Osteoblast (primary cell): ENCODE results near the gene EML1. TPM values are rescaled to one million over a fixed set of nuclear protein-coding genes. Genes with fewer than 3 reads are reported as not detected.

Source experiments
- DNase-seq: peaks from one replicate; pipeline ENCODE4 v3.0.0; 2011; ENCODE audit warnings: low spot score, mixed read lengths; ENCODE audit not compliant: insufficient read length; ENCODE audit errors: missing footprints
- H2AFZ ChIP-seq: 2 replicates; pipeline ENCODE4 v1.6.0; 2011; ENCODE audit warnings: mild to moderate bottlenecking, low read length
- H3K27ac ChIP-seq: 2 replicates; pipeline ENCODE4 v1.5.1; 2011; ENCODE audit warnings: mild to moderate bottlenecking, low read depth, low read length, moderate library complexity
- H3K27me3 ChIP-seq: 2 replicates; pipeline ENCODE4 v1.6.0; 2012; ENCODE audit warnings: mild to moderate bottlenecking, control low read depth, inconsistent platforms, low read length, moderate library complexity; ENCODE audit not compliant: insufficient read depth
- H3K36me3 ChIP-seq: 2 replicates; pipeline ENCODE4 v1.5.1; 2011; ENCODE audit warnings: mild to moderate bottlenecking, low read length, control low read depth, moderate library complexity; ENCODE audit not compliant: insufficient read depth
- H3K4me1 ChIP-seq: 2 replicates; pipeline ENCODE4 v1.5.1; 2011; ENCODE audit warnings: mild to moderate bottlenecking, low read length, control low read depth, moderate library complexity; ENCODE audit not compliant: insufficient read depth
- H3K4me2 ChIP-seq: 2 replicates; pipeline ENCODE4 v1.6.0; 2011; ENCODE audit warnings: mild to moderate bottlenecking, low read length; ENCODE audit not compliant: insufficient read depth
- H3K4me3 ChIP-seq: fragments of 200-600 bp; sonication (generic); 3 replicates; pipeline ENCODE4 v1.5.1; 2012; ENCODE audit warnings: mild to moderate bottlenecking, low read length, inconsistent platforms; ENCODE audit not compliant: insufficient read depth
- H3K79me2 ChIP-seq: 2 replicates; pipeline ENCODE4 v1.6.0; 2012; ENCODE audit warnings: mild to moderate bottlenecking, low read length, control low read depth, inconsistent platforms; ENCODE audit not compliant: insufficient read depth
- H3K9me3 ChIP-seq: 2 replicates; pipeline ENCODE4 v1.5.1; 2011; ENCODE audit warnings: low read depth, low read length, control low read depth
- H4K20me1 ChIP-seq: 2 replicates; pipeline ENCODE4 v1.6.0; 2012; ENCODE audit warnings: mild to moderate bottlenecking, low read length, control low read depth; ENCODE audit not compliant: insufficient read depth
- total RNA-seq: library from RNA; depleted of rRNA; stranded (reverse); fragments of >200 nt; gene quantifications from 2 replicates; pipeline ENCODE4 v1.2.3, GENCODE V29; 2012
- TF ChIP-seq, protein P1 (sequence below): IDR thresholded peaks from 2 replicates; pipeline ENCODE4 v1.5.1; 2011; ENCODE audit warnings: mild to moderate bottlenecking, low read depth, low read length, moderate library complexity; ENCODE audit errors: extremely low read depth

EML1 gene
- total RNA-seq, 1 donor: 46.7 TPM

- TF ChIP-seq, protein P1, sequence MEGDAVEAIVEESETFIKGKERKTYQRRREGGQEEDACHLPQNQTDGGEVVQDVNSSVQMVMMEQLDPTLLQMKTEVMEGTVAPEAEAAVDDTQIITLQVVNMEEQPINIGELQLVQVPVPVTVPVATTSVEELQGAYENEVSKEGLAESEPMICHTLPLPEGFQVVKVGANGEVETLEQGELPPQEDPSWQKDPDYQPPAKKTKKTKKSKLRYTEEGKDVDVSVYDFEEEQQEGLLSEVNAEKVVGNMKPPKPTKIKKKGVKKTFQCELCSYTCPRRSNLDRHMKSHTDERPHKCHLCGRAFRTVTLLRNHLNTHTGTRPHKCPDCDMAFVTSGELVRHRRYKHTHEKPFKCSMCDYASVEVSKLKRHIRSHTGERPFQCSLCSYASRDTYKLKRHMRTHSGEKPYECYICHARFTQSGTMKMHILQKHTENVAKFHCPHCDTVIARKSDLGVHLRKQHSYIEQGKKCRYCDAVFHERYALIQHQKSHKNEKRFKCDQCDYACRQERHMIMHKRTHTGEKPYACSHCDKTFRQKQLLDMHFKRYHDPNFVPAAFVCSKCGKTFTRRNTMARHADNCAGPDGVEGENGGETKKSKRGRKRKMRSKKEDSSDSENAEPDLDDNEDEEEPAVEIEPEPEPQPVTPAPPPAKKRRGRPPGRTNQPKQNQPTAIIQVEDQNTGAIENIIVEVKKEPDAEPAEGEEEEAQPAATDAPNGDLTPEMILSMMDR: no peak
- no peaks in the 10 kb centered on the region for H3K9me3 ChIP-seq
- no peaks in the 10 kb centered on the region for H3K4me1 ChIP-seq
- no peak overlapping the region for H3K4me3 ChIP-seq
- no peaks in the 10 kb centered on the region for H4K20me1 ChIP-seq
- no peak for DNase-seq
- no peaks in the 10 kb centered on the region for H3K36me3 ChIP-seq
- H3K27ac ChIP-seq: no peak overlapping the region
- H3K27me3 ChIP-seq: no peaks in the 10 kb centered on the region
- H2AFZ ChIP-seq: no peak overlapping the region
- no peak overlapping the region for H3K4me2 ChIP-seq
- H3K79me2 ChIP-seq: no peaks in the 10 kb centered on the region
Observed at GRCh38 chr14:99929601-99930000, 136.4 kb downstream of the EML1 start.

GRCh38 chr14:99930420-99931274 lies 137.4 kb downstream of the EML1 start:
- Histone ChIP-seq H3K9me3 (no peaks in the 10 kb centered on the region), H3K4me1 (no peaks in the 10 kb centered on the region), H3K4me3 (no peak overlapping the region), H3K36me3 (no peaks in the 10 kb centered on the region), H2AFZ (no peak overlapping the region), H3K27ac (no peak overlapping the region), H3K4me2 (no peak overlapping the region), H3K27me3 (no peaks in the 10 kb centered on the region), H3K79me2 (no peaks in the 10 kb centered on the region), H4K20me1 (no peaks in the 10 kb centered on the region)
- no peak for DNase-seq
- TF ChIP-seq, protein P1: no peak

GRCh38 chr14:99931308-99931707 lies 138.1 kb downstream of the EML1 start:
- no peak overlapping the region for H3K4me2 ChIP-seq
- no peak overlapping the region for H3K27ac ChIP-seq
- H3K27me3 ChIP-seq: no peaks in the 10 kb centered on the region
- no peak overlapping the region for H3K4me3 ChIP-seq
- no peaks in the 10 kb centered on the region for H3K9me3 ChIP-seq
- no peaks in the 10 kb centered on the region for H3K4me1 ChIP-seq
- no peak for DNase-seq
- H3K79me2 ChIP-seq: no peaks in the 10 kb centered on the region
- H4K20me1 ChIP-seq: no peaks in the 10 kb centered on the region
- no peak overlapping the region for H2AFZ ChIP-seq
- TF ChIP-seq, protein P1: no peak
- H3K36me3 ChIP-seq: no peaks in the 10 kb centered on the region

DNA sequence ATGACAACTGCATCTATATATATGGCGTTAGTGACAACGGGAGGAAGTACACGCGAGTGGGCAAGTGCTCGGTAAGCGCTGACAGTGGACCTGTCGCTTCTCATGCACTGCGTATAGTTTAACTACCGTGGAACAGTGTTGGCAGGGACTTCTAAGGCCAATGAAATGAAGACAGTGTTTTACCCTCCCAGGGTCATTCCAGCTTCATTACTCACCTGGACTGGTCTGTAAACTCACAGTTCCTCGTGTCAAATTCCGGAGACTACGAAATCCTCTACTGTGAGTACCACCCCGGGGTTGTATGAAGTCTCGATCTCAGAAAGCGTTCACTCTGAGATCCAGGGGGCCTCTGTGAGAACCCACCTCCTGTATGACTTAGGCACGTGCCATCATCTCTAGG lies 142.8 kb downstream of the EML1 start:
- H3K4me3 ChIP-seq: no peak overlapping the region
- no peaks in the 10 kb centered on the region for H3K27me3 ChIP-seq
- H2AFZ ChIP-seq: no peak overlapping the region
- no peaks in the 10 kb centered on the region for H4K20me1 ChIP-seq
- no peaks in the 10 kb centered on the region for H3K9me3 ChIP-seq
- TF ChIP-seq, protein P1: no peak
- no peak overlapping the region for H3K4me2 ChIP-seq
- no peaks in the 10 kb centered on the region for H3K4me1 ChIP-seq
- no peaks in the 10 kb centered on the region for H3K79me2 ChIP-seq
- DNase-seq: no peak
- peaks cover 12% of the 10 kb centered on the region for H3K36me3 ChIP-seq
- no peak overlapping the region for H3K27ac ChIP-seq
